OCI-LY1 (cell line): ENCODE measurements around the gene AGBL1.

Experiments
- EZH2 ChIP-seq: fragments of 200-600 bp; sonication (generic), shearing (Covaris generic); IDR thresholded peaks from 2 replicates; pipeline ENCODE4 v1.8.0; 2017; ENCODE audit warnings: borderline replicate concordance, mixed run types, mild to moderate bottlenecking, antibody characterized with exemption, low read length, moderate library complexity, mixed read lengths
- TF ChIP-seq, protein P1 (sequence below): fragments of 200-600 bp; sonication (generic), shearing (Covaris generic); IDR thresholded peaks from 2 replicates; pipeline ENCODE4 v1.5.1; 2017; ENCODE audit warnings: mild to moderate bottlenecking, antibody characterized with exemption, low read length, moderate library complexity, mixed read lengths

DNA sequence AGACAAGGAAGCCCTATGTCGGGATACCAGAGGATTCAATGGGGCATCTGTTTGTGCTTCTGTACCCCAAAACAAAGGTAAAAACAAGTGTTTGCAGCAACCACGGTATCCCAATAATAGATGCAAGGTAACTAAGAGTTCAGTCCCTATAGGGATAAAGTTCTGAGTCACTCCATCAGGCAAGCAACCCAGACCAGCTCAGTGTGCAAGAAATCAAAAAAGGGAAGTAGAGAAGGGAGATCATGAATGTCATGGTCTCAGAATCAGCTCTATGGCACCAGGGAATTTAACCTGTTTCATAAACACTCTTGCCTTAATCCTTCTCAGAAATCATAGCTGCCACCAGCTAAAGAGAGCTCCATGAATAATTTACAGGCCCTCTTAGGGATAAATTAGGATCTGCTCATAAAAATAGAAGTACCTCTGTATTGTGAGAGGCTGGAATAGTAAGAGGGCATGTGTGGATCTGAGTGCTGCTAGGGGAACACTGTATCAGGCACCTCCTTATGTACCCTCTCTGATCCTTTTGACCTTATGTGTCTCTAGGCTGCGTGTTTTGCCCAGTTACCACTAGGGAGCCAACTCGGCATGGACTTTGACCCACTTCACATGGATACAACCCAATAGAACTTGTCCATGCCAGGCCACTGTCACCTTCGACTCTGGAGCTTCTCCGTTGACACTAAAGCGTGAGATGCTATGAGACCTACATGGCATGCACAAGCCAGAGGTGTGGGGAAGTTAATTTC, 754.6 kb downstream of the AGBL1 start:
- TF ChIP-seq, protein P1, sequence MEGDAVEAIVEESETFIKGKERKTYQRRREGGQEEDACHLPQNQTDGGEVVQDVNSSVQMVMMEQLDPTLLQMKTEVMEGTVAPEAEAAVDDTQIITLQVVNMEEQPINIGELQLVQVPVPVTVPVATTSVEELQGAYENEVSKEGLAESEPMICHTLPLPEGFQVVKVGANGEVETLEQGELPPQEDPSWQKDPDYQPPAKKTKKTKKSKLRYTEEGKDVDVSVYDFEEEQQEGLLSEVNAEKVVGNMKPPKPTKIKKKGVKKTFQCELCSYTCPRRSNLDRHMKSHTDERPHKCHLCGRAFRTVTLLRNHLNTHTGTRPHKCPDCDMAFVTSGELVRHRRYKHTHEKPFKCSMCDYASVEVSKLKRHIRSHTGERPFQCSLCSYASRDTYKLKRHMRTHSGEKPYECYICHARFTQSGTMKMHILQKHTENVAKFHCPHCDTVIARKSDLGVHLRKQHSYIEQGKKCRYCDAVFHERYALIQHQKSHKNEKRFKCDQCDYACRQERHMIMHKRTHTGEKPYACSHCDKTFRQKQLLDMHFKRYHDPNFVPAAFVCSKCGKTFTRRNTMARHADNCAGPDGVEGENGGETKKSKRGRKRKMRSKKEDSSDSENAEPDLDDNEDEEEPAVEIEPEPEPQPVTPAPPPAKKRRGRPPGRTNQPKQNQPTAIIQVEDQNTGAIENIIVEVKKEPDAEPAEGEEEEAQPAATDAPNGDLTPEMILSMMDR, result no peak
- TF ChIP-seq EZH2, result no peak
